ENCODE data around the gene OR10G6.
"Not testable (repeated sequence)": the region's sequence is repeated elsewhere in the genome, so short reads cannot be mapped to it uniquely, and the experiment has no call there.

Gene OR10G6, protein sequence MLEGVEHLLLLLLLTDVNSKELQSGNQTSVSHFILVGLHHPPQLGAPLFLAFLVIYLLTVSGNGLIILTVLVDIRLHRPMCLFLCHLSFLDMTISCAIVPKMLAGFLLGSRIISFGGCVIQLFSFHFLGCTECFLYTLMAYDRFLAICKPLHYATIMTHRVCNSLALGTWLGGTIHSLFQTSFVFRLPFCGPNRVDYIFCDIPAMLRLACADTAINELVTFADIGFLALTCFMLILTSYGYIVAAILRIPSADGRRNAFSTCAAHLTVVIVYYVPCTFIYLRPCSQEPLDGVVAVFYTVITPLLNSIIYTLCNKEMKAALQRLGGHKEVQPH

DNA sequence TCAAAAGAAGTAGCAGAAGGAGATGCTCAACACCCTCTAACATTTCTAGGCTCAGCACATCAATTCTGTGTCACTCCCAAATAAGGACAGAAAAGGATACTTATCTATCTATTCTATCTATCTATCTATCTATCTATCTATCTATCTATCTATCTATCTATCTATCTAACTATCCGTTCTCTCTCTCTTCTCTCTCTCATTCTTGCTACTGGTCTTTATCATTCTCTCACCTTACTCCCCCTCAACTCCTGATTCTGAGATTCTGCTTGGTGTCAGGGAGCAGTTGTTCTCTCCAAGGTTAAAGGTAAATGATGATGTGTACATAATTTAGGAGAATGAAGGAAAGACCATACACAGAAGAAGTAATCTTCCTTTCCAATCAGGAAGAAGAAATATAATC lies at the start of gene OR10G6:
OR10G6 (minus strand) TSS at position 43 of the 400 bp plus-strand sequence; CDS start at position 43, 0 bp downstream.
- no peak for DNase-seq

DNA sequence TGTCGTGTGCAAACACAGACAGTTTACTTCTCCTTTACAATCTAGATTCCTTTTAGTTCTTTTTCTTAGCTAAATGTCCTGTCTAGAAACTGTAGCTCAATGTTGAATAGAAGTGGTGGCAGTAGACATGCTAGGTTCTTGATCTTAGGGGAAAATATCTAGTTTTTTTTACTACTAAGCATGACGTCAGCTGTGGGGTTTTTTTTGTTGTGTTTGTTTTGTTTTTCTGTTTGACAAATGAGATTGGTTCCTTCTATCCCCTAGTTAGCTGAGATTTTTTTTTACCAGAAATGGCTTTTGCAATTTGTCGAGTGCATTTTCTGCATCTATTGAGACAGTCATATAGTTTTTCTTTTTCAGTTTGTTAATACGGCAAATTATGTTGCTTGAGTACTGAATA lies 48.5 kb upstream of the OR10G6 start:
- DNase-seq = no peak

DNA sequence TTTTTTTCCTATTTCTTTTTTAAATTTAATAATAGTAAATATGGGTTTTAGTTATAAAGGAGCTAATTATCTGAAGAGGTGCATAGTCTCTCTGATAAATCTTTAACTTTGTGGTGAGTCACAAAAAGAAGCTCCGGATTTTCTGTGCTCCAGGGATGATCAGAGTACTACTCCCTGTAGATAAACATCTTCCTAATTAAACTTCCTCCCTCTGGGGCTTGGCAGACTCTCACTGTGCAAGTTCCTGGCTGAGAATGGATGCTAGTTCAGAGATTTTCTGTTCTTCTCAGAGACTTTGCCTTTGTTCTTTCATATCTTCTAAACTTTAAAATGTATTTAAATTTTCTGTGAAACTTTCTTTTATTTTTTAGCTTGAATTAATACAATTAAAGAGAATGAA lies 46.3 kb upstream of the OR10G6 start, which contains the start of gene OR10G7:
OR10G7 (minus strand) TSS at position 72 of the 400 bp plus-strand sequence. CDS start 2,324 bp downstream, outside the sequence.
- DNase-seq = no peak

DNA sequence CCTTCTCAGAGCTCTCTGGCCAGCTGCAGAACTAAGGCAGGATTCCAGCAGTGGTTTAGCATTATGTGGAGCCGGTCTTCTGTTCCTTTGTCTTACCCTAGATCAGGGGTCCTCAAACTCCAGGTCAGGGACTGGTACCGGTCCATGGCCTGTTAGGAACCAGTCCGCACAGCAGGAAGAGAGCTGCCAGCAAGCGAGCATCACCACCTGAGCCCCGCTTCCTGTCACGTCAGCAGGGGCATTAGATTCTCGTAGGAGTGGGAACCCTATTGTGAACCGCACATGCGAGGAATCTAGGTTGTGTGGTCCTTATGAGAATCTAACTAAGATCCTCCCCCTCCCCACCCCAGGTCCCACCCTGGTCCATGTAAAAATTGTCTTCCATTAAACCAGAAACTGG lies 44.6 kb upstream of the OR10G6 start:
- no peak for DNase-seq

DNA sequence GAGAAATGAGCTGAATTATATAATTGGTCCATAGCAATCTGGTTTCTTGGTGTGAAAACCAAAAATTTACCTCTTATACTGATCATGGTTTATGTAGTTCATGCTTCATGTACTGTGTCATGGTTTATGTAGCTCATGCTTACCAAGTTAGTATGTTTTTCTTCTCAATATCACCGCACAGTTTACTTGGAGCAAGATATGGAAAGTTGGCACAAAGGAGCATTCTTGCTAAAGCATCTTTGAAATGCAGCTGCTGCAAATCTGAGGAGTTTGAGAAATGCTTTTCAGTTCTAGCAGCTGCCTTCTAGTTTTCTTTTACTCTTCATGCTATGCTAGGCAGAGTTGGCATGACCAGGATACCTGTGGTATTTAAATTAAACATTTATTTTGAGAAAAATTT lies 41.7 kb upstream of the OR10G6 start:
- DNase-seq = no peak

DNA sequence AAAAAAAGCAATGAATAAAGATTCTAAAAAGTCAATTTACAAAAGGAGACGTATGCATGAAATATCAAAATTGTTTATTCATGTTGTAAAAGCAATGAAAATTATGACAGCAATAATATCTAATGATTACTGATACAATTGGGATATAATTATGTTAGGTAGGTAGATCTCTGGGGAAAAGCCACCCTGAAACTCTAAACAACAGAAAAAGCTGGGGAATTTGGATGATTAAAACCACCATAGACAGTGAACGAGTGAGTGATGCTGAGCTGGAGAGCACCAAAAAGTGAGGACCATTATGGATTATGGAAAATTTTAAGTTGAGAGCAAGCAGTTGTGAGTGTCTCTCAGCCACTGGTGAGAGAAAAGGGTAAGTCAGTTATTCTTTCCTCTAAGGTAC lies 31.5 kb upstream of the OR10G6 start, which contains the start of gene OR10G8:
OR10G8 (plus strand) TSS at position 301 of the 400 bp plus-strand sequence. CDS start 2,825 bp downstream, outside the sequence.
- no peak for DNase-seq

DNA sequence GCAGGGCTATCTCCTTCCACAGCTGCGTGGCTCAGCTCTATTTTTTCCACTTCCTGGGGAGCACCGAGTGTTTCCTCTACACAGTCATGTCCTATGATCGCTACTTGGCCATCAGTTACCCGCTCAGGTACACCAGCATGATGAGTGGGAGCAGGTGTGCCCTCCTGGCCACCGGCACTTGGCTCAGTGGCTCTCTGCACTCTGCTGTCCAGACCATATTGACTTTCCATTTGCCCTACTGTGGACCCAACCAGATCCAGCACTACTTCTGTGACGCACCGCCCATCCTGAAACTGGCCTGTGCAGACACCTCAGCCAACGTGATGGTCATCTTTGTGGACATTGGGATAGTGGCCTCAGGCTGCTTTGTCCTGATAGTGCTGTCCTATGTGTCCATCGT lies 20.9 kb upstream of the OR10G6 start:
- DNase-seq = not testable (repeated sequence)

DNA sequence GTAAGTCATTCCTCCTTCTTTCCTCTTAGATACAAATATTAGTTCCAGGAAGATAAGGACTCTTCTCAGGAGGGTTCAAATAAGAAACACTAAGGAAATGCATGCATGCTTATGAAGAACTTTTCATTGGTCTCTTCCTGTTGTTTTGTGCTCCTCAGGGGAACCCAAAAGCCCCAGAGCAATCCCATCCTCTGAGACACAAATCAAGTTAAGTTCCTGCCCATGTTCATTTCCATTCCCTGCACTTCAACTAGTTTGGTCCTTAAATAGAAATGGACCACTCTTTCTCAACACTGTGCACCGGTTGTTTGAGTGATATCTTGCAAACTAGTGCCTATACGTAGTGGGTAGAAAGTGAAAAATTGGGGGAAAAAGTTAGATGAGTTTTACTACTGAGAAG lies 17.7 kb upstream of the OR10G6 start, which contains the start of gene OR10G4:
OR10G4 (plus strand) TSS at position 301 of the 400 bp plus-strand sequence. CDS start 2,578 bp downstream, outside the sequence.
- no peak for DNase-seq

DNA sequence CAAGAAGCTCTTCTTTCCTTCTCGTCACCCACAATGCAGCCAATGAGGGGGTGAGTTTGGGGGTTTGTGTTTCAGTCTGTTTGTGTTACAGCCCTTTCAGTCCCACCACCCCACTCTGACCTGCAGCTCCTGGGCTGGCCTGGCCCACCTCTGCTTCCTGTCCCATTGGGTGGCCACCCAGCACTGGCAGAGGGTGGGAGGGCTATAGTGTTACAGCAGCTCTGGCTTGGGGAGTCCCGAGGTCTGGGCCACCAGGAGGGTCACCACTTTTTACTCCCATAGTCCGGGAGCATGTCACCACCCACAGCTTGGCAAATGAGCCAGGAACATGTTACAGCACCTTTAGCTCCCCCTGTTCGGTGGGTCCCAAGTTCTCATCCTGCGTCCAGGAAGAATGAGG lies 15.7 kb downstream of the OR10G6 start:
- no peak for DNase-seq

DNA sequence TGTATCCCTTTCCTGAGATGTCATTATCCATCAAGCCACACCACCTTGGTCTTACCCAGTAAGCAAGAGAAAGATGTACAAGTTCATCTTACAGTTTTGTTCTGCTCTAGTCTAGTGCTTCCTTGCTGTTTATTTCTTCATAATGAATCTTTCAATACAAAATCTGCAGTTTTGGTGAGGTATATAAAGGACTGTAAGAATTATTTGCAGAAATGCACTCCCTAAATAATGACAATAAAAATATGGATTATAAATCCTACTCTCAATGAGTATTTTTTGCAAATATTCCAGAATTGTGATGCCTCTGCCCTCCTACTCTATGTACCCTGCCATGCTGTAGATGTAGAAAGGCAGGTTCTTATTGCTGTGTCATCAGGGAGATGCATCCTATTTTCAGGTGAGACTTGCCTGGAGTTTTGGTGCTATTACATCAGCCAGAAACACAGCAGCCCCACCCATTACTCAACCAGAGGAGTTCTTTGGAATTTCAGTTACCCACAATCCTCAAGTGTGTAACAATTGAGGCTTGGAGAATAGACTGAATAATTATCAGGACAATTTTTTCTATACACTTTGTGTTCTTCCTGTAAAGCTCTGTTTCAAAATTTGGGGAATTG lies 17.1 kb downstream of the OR10G6 start, which contains the start of gene OR10S1:
OR10S1 (minus strand) TSS at position 51 of the 617 bp plus-strand sequence. CDS start 117 bp downstream, outside the sequence.
- DNase-seq = no peak

DNA sequence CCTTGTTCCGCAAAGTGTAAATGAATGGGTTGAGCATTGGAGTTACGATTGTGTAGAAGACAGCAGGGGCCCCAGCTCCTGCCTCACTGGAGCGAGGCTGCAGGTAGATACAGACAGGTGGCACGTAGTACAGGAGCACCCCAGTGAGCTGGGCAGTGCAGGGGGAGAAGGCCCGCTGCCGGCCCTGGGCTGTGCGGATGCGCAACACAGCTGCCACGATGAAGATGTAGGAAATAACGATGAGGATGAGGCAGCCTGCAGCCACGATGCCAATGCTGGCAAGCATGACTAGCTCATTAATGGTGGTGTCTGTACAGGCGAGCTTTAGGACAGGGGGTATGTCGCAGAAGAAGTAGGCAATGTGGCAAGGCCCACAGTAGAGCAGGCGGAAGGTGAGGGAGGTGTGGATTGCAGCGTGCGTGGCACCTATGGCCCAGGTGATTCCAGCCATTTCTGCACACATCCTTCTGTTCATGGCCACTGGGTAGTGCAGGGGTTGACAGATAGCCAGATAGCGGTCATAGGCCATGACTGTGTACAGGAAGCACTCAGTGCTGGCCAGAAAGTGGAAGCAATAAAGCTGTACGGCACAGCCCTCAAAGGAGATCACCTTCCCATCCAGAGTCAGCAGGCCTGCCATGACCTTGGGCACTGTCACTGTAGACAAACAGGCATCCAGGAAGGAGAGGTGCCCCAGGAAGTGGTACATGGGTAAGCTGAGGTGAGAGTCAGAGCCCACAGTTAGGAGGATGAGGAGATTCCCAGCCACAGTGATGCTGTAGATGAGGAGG lies 18.0 kb downstream of the OR10G6 start:
- DNase-seq = no peak

DNA sequence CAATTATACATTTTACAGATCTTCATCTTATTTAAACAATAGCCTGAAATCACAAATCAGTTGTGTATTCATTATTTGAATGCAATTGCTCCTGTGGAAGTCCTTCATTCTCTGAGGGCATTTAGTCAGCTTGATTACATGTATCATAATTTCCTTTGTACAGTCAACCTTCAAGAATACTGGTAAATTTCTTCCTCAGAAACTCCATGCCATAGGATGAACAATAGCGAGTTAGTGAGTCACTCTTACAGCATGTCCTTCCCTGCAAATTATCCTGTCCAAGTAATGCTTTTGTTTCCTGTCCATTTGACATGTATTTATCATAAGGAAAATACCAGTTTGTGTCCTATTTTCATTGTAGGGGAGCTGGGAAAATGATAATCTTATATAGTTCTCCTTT lies 21.1 kb downstream of the OR10G6 start:
- no peak for DNase-seq

DNA sequence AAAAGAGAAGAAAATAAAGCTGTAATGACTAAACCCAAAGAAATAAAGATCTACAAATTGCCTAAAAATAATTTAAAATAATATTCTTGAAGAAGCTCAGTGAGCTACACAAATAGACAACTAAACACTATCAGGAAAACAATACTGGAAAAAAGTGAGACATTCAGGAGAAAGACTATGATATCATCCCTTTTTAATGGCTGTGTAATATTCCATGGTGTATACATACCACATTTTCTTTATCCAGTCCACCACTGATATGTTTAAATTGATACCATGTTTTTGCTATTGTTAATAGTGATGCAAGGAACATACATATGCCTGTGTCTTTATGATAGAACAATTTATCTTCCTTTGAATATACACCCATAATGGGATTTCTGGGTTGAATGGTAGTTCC lies 38.2 kb downstream of the OR10G6 start:
- no peak for DNase-seq

DNA sequence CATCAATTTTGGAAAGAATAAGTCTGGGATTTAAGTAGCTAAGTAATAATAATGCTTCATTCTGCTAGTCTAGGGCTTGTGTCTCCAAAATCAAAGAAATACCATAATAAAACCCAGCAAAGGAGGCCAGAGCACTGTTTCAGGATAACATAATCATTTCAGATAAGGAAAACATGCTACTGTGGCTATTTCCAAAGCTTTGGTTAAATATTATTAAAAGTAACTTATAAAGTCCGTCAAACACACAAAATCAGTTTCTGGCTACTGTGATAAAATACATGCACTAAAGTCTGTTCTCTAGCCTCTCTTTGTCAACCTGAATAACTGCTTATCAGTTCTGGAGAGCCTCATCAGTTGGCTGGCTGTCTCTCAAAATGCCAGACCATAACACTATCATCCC lies 49.8 kb downstream of the OR10G6 start:
- no peak for DNase-seq

Data from hypothalamus (tissue), 51 donors.